Ovary (tissue), 3 donors: ENCODE data around the gene CAMTA2.

Experiments
- EP300 ChIP-seq: sonication (generic); formaldehyde crosslinking; IDR thresholded peaks from one replicate; pipeline ENCODE4 v1.6.1; 2017; ENCODE audit warnings: antibody characterized with exemption
- TF ChIP-seq, protein P1 (sequence below), 3 donors: fragments of 450-650 bp in 2 of 3; fragments of 200-600 bp in 1 of 3; IDR thresholded peaks; one replicate each; pipeline versions ENCODE4 v1.5.1 to v1.8.0; 2016 to 2022; ENCODE audit warnings: antibody characterized with exemption in 3 of 3, mild to moderate bottlenecking in 1 of 3
- donor health status: DM: no; HTN: no; CAD: no.

DNA sequence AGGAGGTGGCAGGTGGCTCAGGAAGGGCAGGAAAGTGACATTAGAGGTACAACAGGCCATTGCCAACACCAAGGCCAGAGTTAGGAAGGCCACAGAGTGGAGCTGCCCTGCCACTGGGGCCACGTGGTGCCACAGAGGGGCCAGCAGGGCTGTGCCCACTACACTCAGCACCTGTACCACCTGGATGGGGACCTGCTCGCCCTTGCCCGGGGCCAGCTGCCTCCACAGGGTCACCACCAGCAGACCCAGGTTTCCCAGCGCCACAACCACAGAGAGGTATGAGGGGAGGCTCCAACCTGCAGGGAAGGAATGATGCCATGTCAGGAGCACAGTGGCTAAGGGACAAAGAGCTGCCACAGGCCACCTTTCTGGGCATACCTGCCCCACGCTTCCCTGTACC, 46.6 kb upstream of the CAMTA2 start:
- TF ChIP-seq, protein P1, sequence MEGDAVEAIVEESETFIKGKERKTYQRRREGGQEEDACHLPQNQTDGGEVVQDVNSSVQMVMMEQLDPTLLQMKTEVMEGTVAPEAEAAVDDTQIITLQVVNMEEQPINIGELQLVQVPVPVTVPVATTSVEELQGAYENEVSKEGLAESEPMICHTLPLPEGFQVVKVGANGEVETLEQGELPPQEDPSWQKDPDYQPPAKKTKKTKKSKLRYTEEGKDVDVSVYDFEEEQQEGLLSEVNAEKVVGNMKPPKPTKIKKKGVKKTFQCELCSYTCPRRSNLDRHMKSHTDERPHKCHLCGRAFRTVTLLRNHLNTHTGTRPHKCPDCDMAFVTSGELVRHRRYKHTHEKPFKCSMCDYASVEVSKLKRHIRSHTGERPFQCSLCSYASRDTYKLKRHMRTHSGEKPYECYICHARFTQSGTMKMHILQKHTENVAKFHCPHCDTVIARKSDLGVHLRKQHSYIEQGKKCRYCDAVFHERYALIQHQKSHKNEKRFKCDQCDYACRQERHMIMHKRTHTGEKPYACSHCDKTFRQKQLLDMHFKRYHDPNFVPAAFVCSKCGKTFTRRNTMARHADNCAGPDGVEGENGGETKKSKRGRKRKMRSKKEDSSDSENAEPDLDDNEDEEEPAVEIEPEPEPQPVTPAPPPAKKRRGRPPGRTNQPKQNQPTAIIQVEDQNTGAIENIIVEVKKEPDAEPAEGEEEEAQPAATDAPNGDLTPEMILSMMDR (IDR thresholded peaks at IDR 0.05): no peak
- TF ChIP-seq EP300: no peak
